ENCODE data around the gene S100A10. TPM values are rescaled to one million over a fixed set of nuclear protein-coding genes. Genes with fewer than 3 reads are reported as not detected.

Gene S100A10
- total and polyA plus RNA-seq, 2 experiments from 2014 or later: 14.6 to 103 TPM

GRCh38 chr1:151968058-151968457 is 25.6 kb downstream of the S100A10 start:
- DNase-seq (ENCODE audit: low read depth in 1 of 2, low spot score in 1 of 2): peak; percentile 58 to 64
- Histone ChIP-seq H3K4me1 (ENCODE audit: low read depth) (no peaks in the 10 kb centered on the region), H3K27ac (no peak overlapping the region), H3K9me3 (ENCODE audit: low read depth) (no peaks in the 10 kb centered on the region), H3K36me3 (no peaks in the 10 kb centered on the region), H3K27me3 (peaks cover 20% of the 10 kb centered on the region), H3K4me3 (no peak overlapping the region)
- peak; percentile 85 for TF ChIP-seq CTCF (IDR thresholded peaks at IDR 0.05; ENCODE audit: low read depth, low read length)

GRCh38 chr1:151967091-151967490 is 26.6 kb downstream of the S100A10 start:
- Histone ChIP-seq H3K4me3 (no peak overlapping the region), H3K4me1 (ENCODE audit: low read depth) (no peaks in the 10 kb centered on the region), H3K9me3 (ENCODE audit: low read depth) (no peaks in the 10 kb centered on the region), H3K27me3 (peaks cover 22% of the 10 kb centered on the region), H3K27ac (no peak overlapping the region), H3K36me3 (no peaks in the 10 kb centered on the region)
- no peak for DNase-seq (ENCODE audit: low read depth in 1 of 2, low spot score in 1 of 2)
- TF ChIP-seq CTCF (IDR thresholded peaks at IDR 0.05; ENCODE audit: low read depth, low read length): no peak

GRCh38 chr1:151966061-151966460 is 27.6 kb downstream of the S100A10 start:
- H3K9me3 ChIP-seq (ENCODE audit: low read depth): no peaks in the 10 kb centered on the region
- no peaks in the 10 kb centered on the region for H3K36me3 ChIP-seq
- H3K4me1 ChIP-seq (ENCODE audit: low read depth): no peaks in the 10 kb centered on the region
- H3K4me3 ChIP-seq: no peak overlapping the region
- TF ChIP-seq CTCF (IDR thresholded peaks at IDR 0.05; ENCODE audit: low read depth, low read length): no peak
- no peak overlapping the region for H3K27ac ChIP-seq
- DNase-seq (ENCODE audit: low read depth in 1 of 2, low spot score in 1 of 2): no peak
- peaks cover 22% of the 10 kb centered on the region for H3K27me3 ChIP-seq

GRCh38 chr1:151964510-151964909 is 29.1 kb downstream of the S100A10 start:
- peaks cover 25% of the 10 kb centered on the region for H3K27me3 ChIP-seq
- no peaks in the 10 kb centered on the region for H3K9me3 ChIP-seq (ENCODE audit: low read depth)
- no peak overlapping the region for H3K4me3 ChIP-seq
- H3K4me1 ChIP-seq (ENCODE audit: low read depth): no peaks in the 10 kb centered on the region
- no peak for TF ChIP-seq CTCF (IDR thresholded peaks at IDR 0.05; ENCODE audit: low read depth, low read length)
- no peaks in the 10 kb centered on the region for H3K36me3 ChIP-seq
- H3K27ac ChIP-seq: no peak overlapping the region
- DNase-seq (ENCODE audit: low read depth in 1 of 2, low spot score in 1 of 2): no peak

- Histone ChIP-seq H3K27ac (no peak overlapping the region), H3K9me3 (ENCODE audit: low read depth) (no peaks in the 10 kb centered on the region), H3K27me3 (peaks cover 25% of the 10 kb centered on the region), H3K4me3 (no peak overlapping the region), H3K4me1 (ENCODE audit: low read depth) (no peaks in the 10 kb centered on the region), H3K36me3 (no peaks in the 10 kb centered on the region)
- DNase-seq (ENCODE audit: low read depth in 1 of 2, low spot score in 1 of 2): no peak
- TF ChIP-seq CTCF (IDR thresholded peaks at IDR 0.05; ENCODE audit: low read depth, low read length): no peak
Measured at GRCh38 chr1:151963288-151963687, 30.4 kb downstream of the S100A10 start.

- DNase-seq (ENCODE audit: low read depth in 1 of 2, low spot score in 1 of 2): no peak
- H3K27me3 ChIP-seq: peaks cover 24% of the 10 kb centered on the region
- H3K9me3 ChIP-seq (ENCODE audit: low read depth): no peaks in the 10 kb centered on the region
- no peak overlapping the region for H3K4me3 ChIP-seq
- no peaks in the 10 kb centered on the region for H3K36me3 ChIP-seq
- H3K27ac ChIP-seq: no peak overlapping the region
- no peak for TF ChIP-seq CTCF (IDR thresholded peaks at IDR 0.05; ENCODE audit: low read depth, low read length)
- no peaks in the 10 kb centered on the region for H3K4me1 ChIP-seq (ENCODE audit: low read depth)
Measured at GRCh38 chr1:151961833-151962232, 31.8 kb downstream of the S100A10 start.
